Measurements from ENCODE around the gene DDX41.

DDX41 gene

DNA sequence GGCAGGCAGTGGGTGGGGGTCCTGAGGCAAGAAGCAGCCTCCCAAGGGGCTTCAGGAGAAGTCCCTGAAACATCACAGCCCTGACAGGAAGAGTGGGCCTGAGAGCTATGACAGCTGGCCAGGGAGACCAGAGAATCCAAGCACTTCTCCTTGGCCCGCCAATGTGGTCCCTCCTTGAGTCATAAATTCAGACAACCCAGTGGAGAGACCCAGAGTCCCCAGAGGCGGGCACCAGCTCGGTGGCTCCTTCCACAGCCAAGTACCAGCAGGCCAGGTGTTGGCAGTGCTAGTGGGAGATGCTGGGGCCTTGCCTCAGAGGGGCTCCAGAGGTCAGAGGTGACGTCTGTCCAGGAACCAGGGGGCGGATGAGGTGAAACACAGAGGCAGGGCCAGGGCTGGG lies 5.6 kb downstream of the DDX41 start:
- no peak overlapping the region for H3K27ac ChIP-seq
- TF ChIP-seq, protein P1, sequence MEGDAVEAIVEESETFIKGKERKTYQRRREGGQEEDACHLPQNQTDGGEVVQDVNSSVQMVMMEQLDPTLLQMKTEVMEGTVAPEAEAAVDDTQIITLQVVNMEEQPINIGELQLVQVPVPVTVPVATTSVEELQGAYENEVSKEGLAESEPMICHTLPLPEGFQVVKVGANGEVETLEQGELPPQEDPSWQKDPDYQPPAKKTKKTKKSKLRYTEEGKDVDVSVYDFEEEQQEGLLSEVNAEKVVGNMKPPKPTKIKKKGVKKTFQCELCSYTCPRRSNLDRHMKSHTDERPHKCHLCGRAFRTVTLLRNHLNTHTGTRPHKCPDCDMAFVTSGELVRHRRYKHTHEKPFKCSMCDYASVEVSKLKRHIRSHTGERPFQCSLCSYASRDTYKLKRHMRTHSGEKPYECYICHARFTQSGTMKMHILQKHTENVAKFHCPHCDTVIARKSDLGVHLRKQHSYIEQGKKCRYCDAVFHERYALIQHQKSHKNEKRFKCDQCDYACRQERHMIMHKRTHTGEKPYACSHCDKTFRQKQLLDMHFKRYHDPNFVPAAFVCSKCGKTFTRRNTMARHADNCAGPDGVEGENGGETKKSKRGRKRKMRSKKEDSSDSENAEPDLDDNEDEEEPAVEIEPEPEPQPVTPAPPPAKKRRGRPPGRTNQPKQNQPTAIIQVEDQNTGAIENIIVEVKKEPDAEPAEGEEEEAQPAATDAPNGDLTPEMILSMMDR (conservative IDR thresholded peaks at IDR 0.05), result no peak
- no peak for TF ChIP-seq ZFX (IDR thresholded peaks at IDR 0.05)

DNA sequence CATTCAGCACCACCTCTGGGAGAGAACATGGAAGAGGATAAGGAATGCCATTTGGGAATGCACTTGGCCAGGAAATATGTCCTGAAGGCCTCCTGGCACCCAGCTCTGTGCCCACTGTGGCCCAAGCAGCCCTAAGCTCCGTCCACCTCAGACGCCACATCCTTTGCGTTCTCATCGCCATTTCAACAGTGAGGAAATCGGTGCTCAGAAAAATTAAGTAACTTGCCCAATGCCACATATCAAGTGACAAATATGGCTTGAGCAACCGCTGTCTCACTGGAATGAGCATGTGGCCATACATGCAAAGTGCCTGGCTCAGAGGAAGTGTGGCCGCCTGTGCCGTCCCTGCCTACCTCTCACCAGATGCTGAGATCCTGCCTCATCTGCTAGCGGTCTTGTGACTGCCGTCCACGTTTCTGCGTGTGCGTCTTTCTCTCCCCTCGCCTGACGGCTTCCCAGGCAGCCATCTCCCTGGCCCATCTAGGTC lies 6.2 kb downstream of the DDX41 start:
- no peak for TF ChIP-seq ZFX (IDR thresholded peaks at IDR 0.05)
- TF ChIP-seq, protein P1 (conservative IDR thresholded peaks at IDR 0.05), result no peak
- no peak overlapping the region for H3K27ac ChIP-seq

DNA sequence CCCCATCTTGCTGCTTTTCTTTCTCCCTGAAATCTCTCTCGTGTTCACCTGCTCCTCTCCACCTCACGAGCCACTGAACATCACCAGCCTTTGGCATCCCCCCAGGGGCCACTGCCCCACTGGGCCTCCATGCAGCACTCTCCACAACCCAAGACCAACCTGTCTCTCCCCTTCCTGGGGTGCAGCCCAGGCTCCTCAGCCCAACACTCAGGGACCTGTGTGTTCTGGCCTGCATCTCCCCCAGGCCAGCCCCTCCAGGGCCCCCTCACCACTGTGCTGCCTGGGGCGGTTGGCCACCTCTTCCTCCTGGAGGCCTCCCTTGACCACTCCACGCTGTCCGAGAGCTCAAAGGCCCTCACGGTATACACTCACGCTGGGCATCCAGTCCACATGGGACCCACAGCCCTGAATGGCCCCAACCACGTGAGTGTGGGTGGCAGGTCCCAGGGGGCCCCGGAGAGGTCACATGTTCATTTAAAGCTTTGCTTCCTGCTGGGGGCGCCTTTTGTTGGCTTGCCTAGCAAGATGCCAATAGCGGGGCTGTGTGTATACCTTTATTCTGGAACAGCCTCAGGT lies 6.7 kb downstream of the DDX41 start:
- TF ChIP-seq, protein P1 (conservative IDR thresholded peaks at IDR 0.05), result no peak
- no peak for TF ChIP-seq ZFX (IDR thresholded peaks at IDR 0.05)
- no peak overlapping the region for H3K27ac ChIP-seq

DNA sequence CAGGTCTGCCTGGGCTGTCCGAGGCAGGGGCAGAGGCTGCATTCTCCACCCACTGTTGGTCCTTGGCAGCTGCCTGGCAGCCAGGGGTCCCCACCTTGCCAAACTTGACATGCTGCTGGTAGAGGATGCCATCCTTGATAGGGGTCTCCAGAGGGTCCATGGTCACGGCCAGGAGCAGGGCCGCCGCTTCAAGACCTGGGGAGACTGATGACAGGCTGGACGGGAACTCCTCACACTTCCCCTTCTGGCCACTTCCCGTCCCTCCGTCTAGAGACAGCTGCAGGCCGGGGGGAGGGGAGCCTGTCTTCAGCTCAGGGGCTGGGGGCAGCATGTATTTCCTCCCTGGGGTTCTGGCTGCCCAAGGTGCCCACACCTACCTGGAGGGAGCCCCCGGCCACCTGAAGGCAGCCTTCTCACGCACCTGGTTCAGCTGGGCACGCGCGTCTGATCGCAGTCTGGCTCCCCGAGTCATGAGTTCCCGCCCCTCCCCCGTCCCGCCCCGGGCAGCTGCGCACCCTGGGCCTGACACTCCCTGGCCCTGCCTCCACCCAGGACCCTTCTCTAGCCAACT lies 7.3 kb downstream of the DDX41 start, which contains the start of gene DOK3:
TSS of gene DOK3 (minus strand) at position 446 of the 571 bp plus-strand sequence. CDS start at position 160, 286 bp downstream.
- TF ChIP-seq ZFX (IDR thresholded peaks at IDR 0.05), result no peak
- TF ChIP-seq, protein P1 (conservative IDR thresholded peaks at IDR 0.05), result no peak
- H3K27ac ChIP-seq, result no peak within 1 kb of the TSS

DNA sequence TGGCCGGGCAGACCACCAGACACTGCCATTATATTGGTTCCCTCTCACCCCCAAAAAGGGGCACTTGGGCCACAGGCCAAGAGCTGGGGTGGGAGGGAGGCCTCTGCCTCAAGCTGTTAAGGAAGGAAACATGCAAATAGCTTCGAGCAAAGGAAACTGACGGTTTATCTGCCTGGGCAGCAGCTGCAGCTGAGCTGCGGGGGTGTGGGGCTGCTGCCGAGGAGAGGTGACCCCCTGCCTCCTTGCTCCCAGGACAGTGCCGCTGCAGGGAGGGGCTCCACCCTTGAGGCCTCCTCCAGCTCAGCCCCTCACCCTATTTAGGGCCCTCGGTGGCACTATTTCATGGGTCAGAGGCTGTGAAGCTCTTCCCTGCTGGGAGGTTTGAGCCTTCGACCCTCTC lies 7.9 kb downstream of the DDX41 start:
- TF ChIP-seq, protein P1 (conservative IDR thresholded peaks at IDR 0.05), result no peak
- TF ChIP-seq ZFX (IDR thresholded peaks at IDR 0.05), result no peak
- no peak overlapping the region for H3K27ac ChIP-seq

DNA sequence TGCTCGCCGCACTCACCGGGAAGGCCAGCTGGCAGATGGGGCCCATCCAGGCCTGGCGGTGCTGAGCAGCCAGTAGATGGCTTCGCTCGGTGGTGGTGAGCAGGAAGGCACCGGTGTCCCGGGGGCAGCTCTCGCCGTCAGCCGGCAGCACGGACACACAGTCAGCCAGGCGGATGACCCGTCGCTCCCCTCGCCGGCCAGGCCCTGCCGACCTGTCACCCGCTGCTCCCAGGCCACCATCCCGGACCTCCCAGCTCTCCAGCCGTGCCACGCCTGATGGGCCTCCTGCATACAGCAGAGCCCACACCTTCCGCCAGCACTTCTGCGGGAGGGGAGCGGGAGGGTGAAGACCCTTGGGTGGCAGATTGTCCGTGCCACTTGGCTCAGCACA lies 8.5 kb downstream of the DDX41 start:
- no peak overlapping the region for H3K27ac ChIP-seq
- TF ChIP-seq, protein P1 (conservative IDR thresholded peaks at IDR 0.05), result no peak
- no peak for TF ChIP-seq ZFX (IDR thresholded peaks at IDR 0.05)

DNA sequence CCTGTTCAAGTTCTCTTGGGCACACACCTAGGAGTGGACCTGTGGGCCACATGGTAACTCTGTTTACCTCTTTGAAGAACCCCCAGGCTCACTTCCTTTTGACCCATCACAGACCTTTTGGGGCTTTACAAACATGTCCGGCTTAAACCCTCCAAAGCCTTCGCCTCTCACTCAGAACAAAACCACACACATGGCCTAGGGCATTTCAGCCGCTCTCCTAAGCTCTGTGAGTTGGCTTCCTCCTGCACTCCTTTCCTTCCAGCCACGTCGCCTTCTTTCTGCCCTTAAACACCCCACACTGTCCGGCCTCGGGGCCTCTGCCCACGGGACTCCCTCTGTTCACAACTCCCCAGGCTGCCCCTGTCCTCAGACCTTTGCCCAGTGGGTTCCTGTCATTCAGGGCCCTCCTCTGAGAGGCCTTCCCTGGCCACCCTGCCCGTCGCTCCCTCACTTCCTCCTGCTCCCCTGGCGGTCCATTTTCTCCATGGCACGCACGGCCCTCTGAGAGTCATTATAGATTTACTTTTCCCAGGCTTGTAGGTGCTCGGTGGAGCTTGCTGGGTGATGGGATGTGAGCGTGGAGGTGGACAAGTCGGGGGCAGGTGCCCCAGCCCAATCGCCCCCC lies 9.1 kb downstream of the DDX41 start:
- H3K27ac ChIP-seq, result no peak overlapping the region
- TF ChIP-seq ZFX (IDR thresholded peaks at IDR 0.05), result no peak
- TF ChIP-seq, protein P1 (conservative IDR thresholded peaks at IDR 0.05), result no peak
